Fibroblast of skin of back (primary cell): Measurements from ENCODE around the gene RMDN2. TPM values are rescaled to one million over a fixed set of nuclear protein-coding genes. Genes with fewer than 3 reads are reported as not detected.
A peak's percentile ranks its signal among the peaks of the same experiment; 100 is the strongest.

Source experiments
- DNase-seq: peaks from one replicate; pipeline ENCODE4 v3.0.0-alpha.2; 2013
- polyA plus RNA-seq, 2 experiments: library from polyadenylated mRNA; unstranded; fragments of 120-200 nt; gene quantifications; one replicate each; pipeline ENCODE4 v1.2.1, GENCODE V29; 2013; ENCODE audit not compliant: insufficient read length in 2 of 2

Gene RMDN2
- polyA plus RNA-seq (2013, experiment 1 of 2; ENCODE audit: insufficient read length), result 3.4 TPM
- 4.3 TPM for polyA plus RNA-seq (2013, experiment 2 of 2; ENCODE audit: insufficient read length)

- DNase-seq, result peak; percentile 88
Observed at GRCh38 chr2:37925063-37925897, at the start of gene RMDN2. Gene RMDN2 (plus strand): TSS chr2:37925287. CDS start chr2:37929278, 3,991 bp downstream.

GRCh38 chr2:37875403-37875906 is 49.6 kb upstream of the RMDN2 start:
- no peak for DNase-seq

- no peak for DNase-seq
Observed at GRCh38 chr2:37876227-37876626, 48.9 kb upstream of the RMDN2 start.

GRCh38 chr2:37877457-37878315 is 47.4 kb upstream of the RMDN2 start:
- DNase-seq, result peak; percentile 72

GRCh38 chr2:37878536-37878935 is 46.6 kb upstream of the RMDN2 start:
- DNase-seq, result no peak

GRCh38 chr2:37880551-37880950 is 44.5 kb upstream of the RMDN2 start:
- no peak for DNase-seq

- no peak for DNase-seq
Observed at GRCh38 chr2:37881397-37881796, 43.7 kb upstream of the RMDN2 start.

GRCh38 chr2:37882036-37882435 is 43.1 kb upstream of the RMDN2 start:
- DNase-seq, result no peak

- DNase-seq, result no peak
Observed at GRCh38 chr2:37883518-37883917, 41.6 kb upstream of the RMDN2 start.

- no peak for DNase-seq
Observed at GRCh38 chr2:37885329-37885993, 39.6 kb upstream of the RMDN2 start.

GRCh38 chr2:37886745-37887144 is 38.3 kb upstream of the RMDN2 start:
- DNase-seq, result peak; percentile 71

GRCh38 chr2:37887286-37887685 is 37.8 kb upstream of the RMDN2 start:
- DNase-seq, result no peak

- DNase-seq, result peak; percentile 68
Observed at GRCh38 chr2:37890893-37891495, 34.1 kb upstream of the RMDN2 start.

- DNase-seq, result no peak
Observed at GRCh38 chr2:37891846-37892435, 33.1 kb upstream of the RMDN2 start.

GRCh38 chr2:37892436-37893114 is 32.5 kb upstream of the RMDN2 start:
- DNase-seq, result no peak

- DNase-seq, result no peak
Observed at GRCh38 chr2:37893327-37893726, 31.8 kb upstream of the RMDN2 start.

GRCh38 chr2:37894047-37894446 is 31.0 kb upstream of the RMDN2 start:
- no peak for DNase-seq

- DNase-seq, result no peak
Observed at GRCh38 chr2:37894601-37895000, 30.5 kb upstream of the RMDN2 start.

- no peak for DNase-seq
Observed at GRCh38 chr2:37895140-37895539, 29.9 kb upstream of the RMDN2 start.

GRCh38 chr2:37896319-37896718 is 28.8 kb upstream of the RMDN2 start:
- DNase-seq, result no peak

- DNase-seq, result no peak
Observed at GRCh38 chr2:37897511-37897910, 27.6 kb upstream of the RMDN2 start.
